Sigmoid colon (tissue), 7 donors: Measurements from ENCODE around the gene MYBPC1. TPM values are rescaled to one million over a fixed set of nuclear protein-coding genes. Genes with fewer than 3 reads are reported as not detected.

Experiments used
- DNase-seq: peaks from one replicate; pipeline ENCODE4 v3.0.0-alpha.2; 2019
- H3K27ac ChIP-seq, 4 donors: fragments of 200-600 bp; sonication (generic); one replicate each; pipeline ENCODE4 v1.5.1; 2016 to 2019; ENCODE audit warnings: mild to moderate bottlenecking in 1 of 4
- H3K27me3 ChIP-seq, 3 donors: fragments of 200-600 bp; sonication (generic); one replicate each; pipeline ENCODE4 v1.5.1; 2019; ENCODE audit warnings: mild to moderate bottlenecking in 1 of 3
- H3K36me3 ChIP-seq, 4 donors: fragments of 200-600 bp; sonication (generic); one replicate each; pipeline ENCODE4 v1.5.1; 2016 to 2019
- H3K4me1 ChIP-seq, 4 donors: fragments of 200-600 bp; sonication (generic); one replicate each; pipeline ENCODE4 v1.5.1; 2017 to 2019
- H3K4me3 ChIP-seq, 4 donors: fragments of 200-600 bp; sonication (generic); one replicate each; pipeline ENCODE4 v1.5.1; 2017 to 2019; ENCODE audit warnings: mild to moderate bottlenecking in 2 of 4, moderate library complexity in 1 of 4
- H3K9me3 ChIP-seq, 4 donors: fragments of 200-600 bp in 3 of 4; sonication (generic) in 3 of 4; one replicate each; pipeline versions ENCODE4 v1.5.1 to v1.6.1; 2013 to 2019
- CTCF ChIP-seq, 4 experiments: fragments of 450-650 bp in 3 of 4; fragments of 200-600 bp in 1 of 4; IDR thresholded peaks; one replicate each; pipeline ENCODE4 v1.5.1; 2016 to 2019; ENCODE audit warnings: antibody characterized with exemption in 4 of 4, mild to moderate bottlenecking in 3 of 4, moderate library complexity in 2 of 4
- EP300 ChIP-seq, 4 donors: sonication (generic); formaldehyde crosslinking; IDR thresholded peaks; one replicate each; pipeline ENCODE4 v1.6.1; 2017; ENCODE audit warnings: antibody characterized with exemption in 4 of 4
- POLR2A ChIP-seq, 2 donors: fragments of 450-650 bp; IDR thresholded peaks; one replicate each; pipeline ENCODE4 v1.6.1; 2016; ENCODE audit warnings: antibody characterized with exemption in 2 of 2, mild to moderate bottlenecking in 2 of 2, moderate library complexity in 2 of 2
- POLR2AphosphoS5 ChIP-seq, 4 donors: sonication (generic); formaldehyde crosslinking; IDR thresholded peaks; one replicate each; pipeline ENCODE4 v1.6.1; 2017; ENCODE audit warnings: antibody characterized with exemption in 4 of 4
- WGBS, 2 donors: extraction: QIAGEN DNeasy Blood & Tissue Kit; methylation state at CpG; one replicate each; pipeline ENCODE4 v1.1.7; 2013; 5-methylcytosine and 5-hydroxymethylcytosine counted together
- intact Hi-C: fragments of 100-400 bp; cut with DNase I; formaldehyde crosslinking; loops from one replicate; pipeline ENCODE4 v1.15.1; 2023
- polyA plus RNA-seq, 3 donors: library from polyadenylated mRNA; stranded (reverse); fragments of 200-250 nt; gene quantifications; one replicate each; pipeline ENCODE4 v1.2.3, GENCODE V29; 2013
- total RNA-seq, 4 donors: library from RNA; depleted of rRNA; stranded (reverse); fragments of >200 nt; gene quantifications; one replicate each; pipeline ENCODE4 v1.1.0, GENCODE V29; 2016
- donor health status: healthy with polysubstance abuse.
- donor health status: Bipolar disorder and iron deficiency.
- donor health status: healthy.

Gene MYBPC1
- total and polyA plus RNA-seq, 7 donors: 0.16 to 18.6 (median 2.1) TPM

GRCh38 chr12:101694986-101695385, 100.2 kb downstream of the MYBPC1 start:
- no peak for DNase-seq
- no peaks in the 10 kb centered on the region for H3K36me3 ChIP-seq
- TF ChIP-seq CTCF (IDR thresholded peaks at IDR 0.05): no peak
- no peak for TF ChIP-seq POLR2A (IDR thresholded peaks at IDR 0.05)
- TF ChIP-seq EP300 (IDR thresholded peaks at IDR 0.05): no peak
- TF ChIP-seq POLR2AphosphoS5 (IDR thresholded peaks at IDR 0.05): no peak
- H3K9me3 ChIP-seq: no peaks in the 10 kb centered on the region
- no peaks in the 10 kb centered on the region for H3K27me3 ChIP-seq
- intact Hi-C loops: loop anchor here (5.0 kb wide), 2 partner anchors 137 to 288 kb away; partner anchors contain the start of genes ARL1 and GNPTAB
- peaks cover 0 to 31% (median 29%) of the 10 kb centered on the region in 4 donors for H3K4me1 ChIP-seq
- 95 to 99% methylated on average over 2 of the region's 2 CpGs for WGBS, 2 donors
- H3K27ac ChIP-seq: peak overlapping the region in 2 of 4 donors; percentile 89 to 95
- H3K4me3 ChIP-seq: no peak overlapping the region

GRCh38 chr12:101695706-101696105, 100.9 kb downstream of the MYBPC1 start:
- WGBS, 2 donors: 36 to 81% methylated on average over 1 of the region's 1 CpG
- intact Hi-C loops: loop anchor here (5.0 kb wide), 2 partner anchors 137 to 288 kb away; partner anchors contain the start of genes ARL1 and GNPTAB
- peak overlapping the region in 3 of 4 donors; percentile 89 to 96 (median 95) for H3K27ac ChIP-seq

GRCh38 chr12:101696251-101697196, 101.8 kb downstream of the MYBPC1 start:
- intact Hi-C loops: loop anchor here (5.0 kb wide), 2 partner anchors 136 to 289 kb away; partner anchors contain the start of genes ARL1 and GNPTAB
- Histone ChIP-seq H3K27ac (peak overlapping the region; percentile 89 to 96 (median 95)), H3K9me3 (no peaks in the 10 kb centered on the region), H3K36me3 (no peaks in the 10 kb centered on the region), H3K4me3 (peak overlapping the region; percentile 58 to 94 (median 94)), H3K27me3 (no peaks in the 10 kb centered on the region), H3K4me1 (peaks cover 0 to 46% (median 37%) of the 10 kb centered on the region in 4 donors)
- peak in 2 of 4 donors; percentile 30 to 36 for TF ChIP-seq POLR2AphosphoS5 (IDR thresholded peaks at IDR 0.05)
- TF ChIP-seq CTCF (IDR thresholded peaks at IDR 0.05): no peak
- no peak for TF ChIP-seq EP300 (IDR thresholded peaks at IDR 0.05)
- no peak for TF ChIP-seq POLR2A (IDR thresholded peaks at IDR 0.05)
- DNase-seq: peak; percentile 81
- WGBS, 2 donors: 12 to 35% methylated on average over 18 of the region's 18 CpGs

More at GRCh38 chr12:101695706-101696105, 100.9 kb downstream of the MYBPC1 start:
- Histone ChIP-seq H3K4me3 (no peak overlapping the region), H3K9me3 (no peaks in the 10 kb centered on the region), H3K36me3 (no peaks in the 10 kb centered on the region), H3K4me1 (peaks cover 0 to 38% (median 34%) of the 10 kb centered on the region in 4 donors), H3K27me3 (no peaks in the 10 kb centered on the region)
- TF ChIP-seq CTCF (IDR thresholded peaks at IDR 0.05) (no peak), EP300 (IDR thresholded peaks at IDR 0.05) (no peak), POLR2A (IDR thresholded peaks at IDR 0.05) (no peak), POLR2AphosphoS5 (IDR thresholded peaks at IDR 0.05) (no peak)
- DNase-seq: no peak

- TF ChIP-seq EP300 (IDR thresholded peaks at IDR 0.05): no peak
- peak; percentile 18 to 67 (median 48) for TF ChIP-seq POLR2AphosphoS5 (IDR thresholded peaks at IDR 0.05)
- intact Hi-C loops: loop anchor here (5.0 kb wide), 2 partner anchors 135 to 290 kb away; partner anchors contain the start of genes ARL1 and GNPTAB
- no peaks in the 10 kb centered on the region for H3K36me3 ChIP-seq
- DNase-seq: peak; percentile 83
- 0 to 1% methylated on average over 80 of the region's 80 CpGs for WGBS, 2 donors
- H3K27ac ChIP-seq: peak within 1 kb of the TSS; percentile 89 to 96 (median 95)
- no peaks in the 10 kb centered on the region for H3K27me3 ChIP-seq
- no peaks in the 10 kb centered on the region for H3K9me3 ChIP-seq
- H3K4me1 ChIP-seq: peaks cover 0 to 54% (median 41%) of the 10 kb centered on the region in 4 donors
- H3K4me3 ChIP-seq: peak within 1 kb of the TSS; percentile 58 to 94 (median 94)
Measured at GRCh38 chr12:101697197-101697929, 102.6 kb downstream of the MYBPC1 start, which contains the start of gene CHPT1. Gene CHPT1, plus strand, starts transcription at chr12:101697640. Its CDS starts 222 bp downstream, at chr12:101697862.
